Fibroblast of skin of abdomen (primary cell): ENCODE results near the gene RBM23.
"Not testable (repeated sequence)": the region's sequence is repeated elsewhere in the genome, so short reads cannot be mapped to it uniquely, and the experiment has no call there.

Experiments used
- DNase-seq: peaks from one replicate; pipeline ENCODE4 v3.0.0-alpha.2; 2013

Gene RBM23

GRCh38 chr14:22915886-22916521 is 2.9 kb downstream of the RBM23 start:
- DNase-seq: peak; percentile 12

GRCh38 chr14:22914836-22915235 is 4.1 kb downstream of the RBM23 start:
- not testable (repeated sequence) for DNase-seq

- no peak for DNase-seq
Measured at GRCh38 chr14:22910916-22911315, 8.0 kb downstream of the RBM23 start.

DNA sequence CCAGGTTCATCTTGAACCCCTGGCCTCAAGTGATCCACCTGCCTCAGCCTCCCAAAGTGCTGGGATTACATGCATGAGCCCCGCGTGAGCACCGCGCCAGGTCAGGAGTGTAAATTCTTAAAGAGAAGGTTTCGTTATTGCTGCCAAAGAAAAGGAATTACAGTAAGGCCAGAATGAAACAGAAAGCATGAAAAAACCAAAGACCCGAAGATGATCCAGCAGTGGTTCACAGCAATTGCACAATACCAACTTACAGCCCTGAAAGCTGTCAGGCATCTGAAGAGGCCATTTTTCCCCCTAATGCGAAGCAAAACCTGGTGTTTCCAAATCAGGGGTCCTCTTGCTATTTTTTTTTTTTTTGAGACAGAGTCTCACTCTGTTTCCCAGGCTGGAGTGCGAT is 10.3 kb downstream of the RBM23 start:
- DNase-seq: no peak

- no peak for DNase-seq
Measured at GRCh38 chr14:22907429-22907828, 11.5 kb downstream of the RBM23 start.

- DNase-seq: no peak
Measured at GRCh38 chr14:22906073-22906472, 12.9 kb downstream of the RBM23 start.

- no peak for DNase-seq
Measured at GRCh38 chr14:22905627-22906026, 13.3 kb downstream of the RBM23 start.

DNA sequence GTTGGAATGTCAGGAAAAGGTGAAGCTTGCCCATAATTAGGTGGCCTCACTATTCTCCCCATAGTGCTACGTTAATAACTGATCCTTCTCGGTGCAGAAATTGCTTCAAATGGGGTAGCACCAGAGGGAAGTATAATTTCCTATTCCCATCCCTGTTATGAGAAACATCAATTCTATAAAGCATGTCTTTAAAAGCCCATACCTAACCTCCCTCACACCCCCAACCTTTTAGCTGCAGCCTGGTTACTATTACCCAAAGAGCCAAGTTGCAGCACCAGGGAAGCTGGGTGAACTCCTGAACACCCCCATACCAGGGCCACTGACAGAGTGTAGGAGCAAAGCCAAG is 15.2 kb downstream of the RBM23 start:
- DNase-seq: no peak

GRCh38 chr14:22901799-22902198 is 17.1 kb downstream of the RBM23 start:
- no peak for DNase-seq

DNA sequence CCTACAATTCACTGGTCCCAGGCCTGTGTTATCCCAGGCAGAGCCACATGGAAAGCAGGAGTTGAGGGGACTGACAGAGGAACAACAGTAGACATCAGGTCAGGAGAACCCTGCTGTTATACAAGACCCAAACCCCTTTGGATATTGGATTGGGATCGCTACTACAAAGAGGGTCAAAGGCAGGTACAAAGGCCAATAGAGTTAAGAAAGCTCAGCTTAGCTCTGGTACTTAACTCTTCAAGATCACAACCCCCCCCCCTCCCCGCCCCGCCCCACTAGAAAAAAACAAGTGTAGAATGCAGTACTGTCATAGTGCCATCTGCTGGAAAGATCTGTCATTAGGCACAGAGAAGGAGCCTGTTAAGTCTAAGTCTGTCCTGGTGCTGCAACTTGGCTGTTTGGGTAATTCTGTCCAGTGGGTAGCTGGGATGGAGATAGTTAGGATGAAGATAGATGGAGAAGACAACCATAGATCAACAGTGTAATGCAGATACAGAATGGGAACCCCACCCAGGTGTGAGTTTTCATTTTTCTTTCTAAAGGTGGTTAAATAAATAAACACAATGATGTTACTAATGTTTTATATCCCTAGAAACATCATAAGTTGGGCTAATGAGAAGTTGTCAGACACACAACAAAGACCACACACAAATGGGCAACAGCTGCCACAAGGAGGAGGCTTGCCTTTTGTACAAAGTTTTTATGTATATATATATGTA is 18.7 kb downstream of the RBM23 start:
- DNase-seq: peak; percentile 74

- peak; percentile 88 for DNase-seq
Measured at GRCh38 chr14:22898302-22899090, 20.5 kb downstream of the RBM23 start.

GRCh38 chr14:22897357-22897756 is 21.6 kb downstream of the RBM23 start:
- no peak for DNase-seq

GRCh38 chr14:22896760-22897159 is 22.2 kb downstream of the RBM23 start:
- no peak for DNase-seq

- DNase-seq: no peak
Measured at GRCh38 chr14:22896356-22896755, 22.6 kb downstream of the RBM23 start.

DNA sequence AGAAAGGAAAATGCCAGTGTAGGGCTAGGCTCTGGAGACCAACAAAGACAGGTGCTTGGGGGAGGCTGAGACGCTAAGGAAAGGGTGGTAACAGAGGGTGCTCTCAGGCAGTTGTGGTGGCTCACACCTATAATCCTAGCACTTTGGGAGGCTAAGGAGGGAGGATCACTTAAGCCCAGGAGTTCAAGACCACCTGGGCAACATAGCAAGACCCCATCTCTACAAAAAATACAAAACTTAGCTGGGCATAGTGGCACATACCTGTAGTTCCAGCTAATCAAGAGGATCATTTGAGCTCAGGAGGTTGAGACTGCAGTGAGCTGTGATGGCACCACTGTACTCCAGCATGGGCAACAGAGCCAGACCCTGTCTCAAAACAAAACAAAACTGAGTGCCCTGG is 23.5 kb downstream of the RBM23 start:
- no peak for DNase-seq

DNA sequence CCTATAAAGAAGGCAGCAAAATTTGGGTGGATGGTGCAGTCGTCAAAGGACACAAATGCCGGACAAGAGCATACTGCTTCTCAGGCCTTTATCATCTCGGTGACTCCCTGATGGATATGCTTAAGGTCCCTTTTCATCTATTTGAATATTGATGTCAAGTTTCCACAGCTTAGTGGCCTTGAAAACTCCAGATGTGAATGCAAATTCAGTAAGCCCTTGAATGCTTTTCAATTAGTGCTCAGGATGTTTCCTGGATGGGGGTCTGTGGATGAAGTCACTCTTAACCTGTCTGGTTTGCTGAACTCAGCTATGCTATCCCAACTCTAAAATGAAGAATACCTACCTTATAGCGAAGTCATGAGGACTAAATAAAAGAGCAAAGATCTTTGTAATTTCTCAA is 25.2 kb downstream of the RBM23 start:
- no peak for DNase-seq

- no peak for DNase-seq
Measured at GRCh38 chr14:22892488-22892887, 26.5 kb downstream of the RBM23 start.

GRCh38 chr14:22890416-22890815 is 28.5 kb downstream of the RBM23 start:
- DNase-seq: no peak

DNA sequence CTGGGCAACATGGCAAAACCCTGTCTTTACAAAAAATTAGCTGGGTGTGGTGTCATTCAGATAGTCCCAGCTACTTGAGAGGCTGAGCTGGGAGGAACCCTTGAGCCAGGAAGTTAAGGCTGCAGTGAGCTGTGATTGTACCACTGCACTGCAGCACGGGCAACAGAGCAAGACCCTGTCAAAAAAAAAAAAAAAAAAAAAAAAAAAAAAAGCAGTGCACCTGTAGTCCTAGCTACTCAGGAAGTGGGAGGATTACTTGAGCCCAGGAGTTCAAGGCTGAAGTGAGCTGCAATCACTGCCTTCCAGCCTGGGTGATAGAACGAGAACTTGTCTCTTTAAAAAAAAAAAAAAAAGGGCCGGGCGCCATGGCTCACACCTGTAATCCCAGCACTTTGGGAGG is 30.3 kb downstream of the RBM23 start:
- DNase-seq: no peak

- DNase-seq: no peak
Measured at GRCh38 chr14:22887990-22888378, 31.0 kb downstream of the RBM23 start.

DNA sequence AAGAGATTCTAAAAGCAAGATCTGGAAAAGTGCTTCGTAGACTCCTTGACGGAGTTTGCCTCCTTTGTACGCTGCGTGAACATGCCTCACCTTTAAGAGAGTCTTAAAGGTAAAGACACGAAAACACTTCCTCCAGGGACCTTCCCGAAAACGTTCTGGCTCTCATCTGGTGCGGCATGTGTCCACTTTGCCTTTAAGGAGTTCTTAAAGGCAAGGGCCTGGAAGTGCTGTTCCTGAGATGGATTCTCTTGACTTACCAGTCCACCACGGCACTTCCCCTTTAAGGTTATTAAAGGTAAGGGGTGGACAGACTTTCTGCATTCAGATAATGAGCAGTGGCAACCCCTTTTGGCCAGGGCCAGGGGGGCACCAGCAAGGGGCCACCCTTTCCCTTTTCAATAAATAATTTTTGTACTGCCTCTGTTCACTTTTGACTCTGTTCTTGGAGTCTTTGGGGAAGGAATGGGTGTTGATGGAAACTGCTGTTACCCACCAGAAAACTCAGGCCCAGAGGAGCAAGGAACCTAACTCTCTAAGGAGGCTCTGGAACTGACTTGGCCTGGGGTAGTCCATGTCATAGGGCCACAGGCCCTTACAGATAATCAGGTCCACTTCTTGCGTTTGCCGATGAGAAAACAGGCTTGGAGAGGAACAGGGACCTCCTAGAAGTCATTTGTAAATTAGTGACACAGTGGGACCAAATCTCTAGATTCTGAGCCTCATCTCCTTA is 31.5 kb downstream of the RBM23 start:
- DNase-seq: peak; percentile 70

GRCh38 chr14:22886500-22887259 is 32.3 kb downstream of the RBM23 start:
- peak; percentile 47 for DNase-seq
